HG03066 (cell line): ENCODE measurements around the gene DEXI.
A peak's percentile ranks its signal among the peaks of the same experiment; 100 is the strongest.
"Not testable (repeated sequence)": the region's sequence is repeated elsewhere in the genome, so short reads cannot be mapped to it uniquely, and the experiment has no call there.

Experiments
- ATAC-seq: cut with Tn5 transposase; IDR thresholded peaks from one replicate; pipeline ENCODE4 v1.9.1; 2021; ENCODE audit warnings: low read depth; ENCODE audit not compliant: unreplicated experiment

The DEXI gene

GRCh38 chr16:10970065-10970464 is 27.8 kb upstream of the DEXI start:
- no peak for ATAC-seq

DNA sequence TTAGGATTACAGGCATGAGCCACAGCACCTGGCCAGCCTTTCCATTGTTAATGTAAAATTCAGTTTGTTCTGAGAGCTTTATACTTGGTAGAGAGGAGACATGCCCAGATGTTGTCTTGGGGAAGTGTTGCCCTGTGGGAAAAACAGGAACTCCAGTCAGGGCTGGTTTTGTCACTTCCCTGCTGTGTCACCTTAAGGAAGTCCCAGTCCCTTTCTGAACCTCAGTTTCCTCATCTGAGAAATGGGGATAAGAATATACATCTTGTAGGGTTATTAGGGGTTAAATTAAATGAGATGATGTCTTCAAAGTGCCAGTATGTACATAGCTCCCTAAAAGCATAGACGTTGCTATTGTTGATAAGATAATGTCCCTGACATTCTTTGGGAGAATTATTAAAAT is 27.3 kb upstream of the DEXI start:
- no peak for ATAC-seq

GRCh38 chr16:10968498-10968897 is 26.2 kb upstream of the DEXI start:
- ATAC-seq, result no peak

DNA sequence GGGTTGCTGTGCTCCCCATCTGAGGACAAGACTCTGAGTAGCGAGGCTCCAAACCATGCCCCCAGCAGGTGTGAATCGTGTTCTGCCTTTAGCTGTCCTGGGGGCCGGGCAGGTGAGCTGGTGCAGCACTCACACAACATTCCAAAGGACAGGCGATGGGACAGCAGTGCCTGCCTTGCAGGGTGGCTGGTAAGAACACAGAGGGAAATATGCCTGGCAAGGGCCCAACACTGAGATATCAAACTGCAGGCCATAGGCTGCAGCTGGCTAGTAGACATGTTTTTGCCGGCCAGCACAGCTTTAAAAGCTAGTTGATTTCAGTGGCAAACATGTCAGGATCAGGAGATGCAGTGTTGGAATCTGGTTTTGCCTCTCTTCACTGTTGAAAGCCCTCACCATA is 25.7 kb upstream of the DEXI start:
- ATAC-seq, result no peak

DNA sequence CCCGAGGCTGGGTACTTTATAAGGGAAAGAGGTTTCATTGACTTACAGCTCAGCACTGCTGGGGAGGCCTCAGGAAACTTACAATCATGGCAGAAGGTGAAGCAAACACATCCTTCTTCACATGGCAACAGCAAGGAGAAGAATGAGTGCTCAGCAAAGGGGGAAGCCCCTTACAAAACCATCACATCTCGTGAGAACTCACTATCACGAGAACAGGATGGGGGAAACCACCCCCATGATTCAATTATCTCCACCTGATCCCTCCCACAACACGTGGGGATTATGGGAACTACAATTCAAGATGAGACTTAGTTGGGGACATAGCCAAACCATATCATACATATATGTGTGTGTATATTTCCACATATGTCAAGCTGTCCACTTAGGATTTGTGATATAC is 24.3 kb upstream of the DEXI start:
- ATAC-seq, result not testable (repeated sequence)

DNA sequence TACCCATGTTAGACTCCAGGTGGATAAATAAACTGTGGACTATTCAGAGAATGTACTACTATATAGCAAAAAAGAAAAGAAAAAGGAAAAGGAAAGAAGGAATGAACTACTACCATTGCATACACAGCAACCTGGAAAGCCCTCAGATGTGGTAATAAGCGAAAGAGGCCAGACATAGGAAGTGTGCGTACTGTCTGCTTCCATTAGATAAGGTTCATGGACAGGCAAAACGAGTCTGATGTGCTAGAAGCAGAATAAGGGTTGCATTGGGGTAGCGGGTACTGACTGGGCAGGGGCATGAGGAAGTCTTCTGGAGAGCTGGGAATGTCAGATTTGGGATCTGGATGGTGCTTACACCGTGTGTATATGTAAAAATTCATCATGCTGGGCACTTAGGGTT is 23.9 kb upstream of the DEXI start:
- no peak for ATAC-seq

GRCh38 chr16:10965440-10966061 is 23.3 kb upstream of the DEXI start:
- peak; percentile 58 for ATAC-seq

GRCh38 chr16:10964891-10965326 is 22.6 kb upstream of the DEXI start:
- ATAC-seq, result peak; percentile 38

- ATAC-seq, result no peak
These were observed 22.0 kb upstream of the DEXI start for GRCh38 chr16:10964039-10964890.

DNA sequence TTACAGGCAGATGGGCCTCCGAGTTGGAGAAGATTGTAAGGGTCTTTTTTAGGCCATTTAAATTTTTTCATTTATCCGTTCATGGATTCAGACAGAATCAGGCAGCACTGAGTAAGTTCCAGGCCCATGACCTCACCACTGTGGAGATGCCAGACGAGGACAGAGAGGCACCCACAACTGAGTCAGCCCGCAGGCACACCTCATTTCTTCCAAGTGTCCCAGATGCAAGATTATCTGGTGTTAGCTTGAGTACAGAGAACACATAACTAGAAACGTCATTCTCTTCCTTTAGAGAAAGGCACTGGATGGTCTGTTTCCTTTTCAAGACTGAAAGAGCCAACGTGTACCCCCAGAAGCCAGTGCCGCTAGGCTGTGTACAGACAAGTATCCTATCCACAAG is 19.0 kb upstream of the DEXI start:
- no peak for ATAC-seq

DNA sequence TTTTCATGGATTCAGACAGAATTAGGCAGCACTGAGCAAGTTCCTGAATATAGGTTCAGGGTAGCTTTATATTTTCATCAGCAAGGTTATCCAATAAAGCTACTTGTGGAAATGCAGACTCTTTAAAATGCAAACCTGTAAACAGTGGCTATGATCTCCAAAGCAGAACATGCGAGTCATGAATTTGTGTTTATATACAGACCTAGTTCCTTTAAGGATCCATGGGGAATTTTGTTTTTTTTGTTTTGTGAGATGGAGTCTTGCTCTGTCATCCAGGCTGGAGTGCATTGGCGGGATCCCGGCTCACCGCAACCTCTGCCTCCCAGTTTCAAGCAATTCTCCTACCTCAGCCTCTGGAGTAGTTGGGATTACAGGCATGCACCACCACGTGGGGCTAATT is 16.9 kb upstream of the DEXI start:
- no peak for ATAC-seq

- no peak for ATAC-seq
These were observed 15.7 kb upstream of the DEXI start for GRCh38 chr16:10957771-10958482.

- no peak for ATAC-seq
These were observed 12.6 kb upstream of the DEXI start for GRCh38 chr16:10954903-10955302.

- ATAC-seq, result no peak
These were observed 8.8 kb upstream of the DEXI start for GRCh38 chr16:10951026-10951425.

DNA sequence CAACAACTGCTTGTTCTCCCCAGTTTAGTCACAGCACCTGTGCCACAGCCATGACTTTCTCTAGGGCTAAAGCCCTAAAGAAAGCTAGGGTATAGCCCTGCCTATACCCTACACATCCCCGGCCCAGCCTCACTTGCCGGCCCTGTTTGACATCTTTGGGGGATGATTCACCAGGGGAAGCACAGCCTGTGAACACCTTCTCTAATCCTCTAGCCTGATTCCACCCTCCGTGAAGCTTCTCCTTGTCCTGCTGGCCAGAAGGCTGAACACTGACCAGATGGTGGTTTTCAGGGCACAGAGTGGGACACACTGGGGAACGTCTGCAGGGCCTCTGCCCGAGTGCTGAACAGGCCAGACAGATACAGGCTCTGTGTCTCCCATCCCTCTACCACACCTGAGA is 8.1 kb upstream of the DEXI start:
- no peak for ATAC-seq

DNA sequence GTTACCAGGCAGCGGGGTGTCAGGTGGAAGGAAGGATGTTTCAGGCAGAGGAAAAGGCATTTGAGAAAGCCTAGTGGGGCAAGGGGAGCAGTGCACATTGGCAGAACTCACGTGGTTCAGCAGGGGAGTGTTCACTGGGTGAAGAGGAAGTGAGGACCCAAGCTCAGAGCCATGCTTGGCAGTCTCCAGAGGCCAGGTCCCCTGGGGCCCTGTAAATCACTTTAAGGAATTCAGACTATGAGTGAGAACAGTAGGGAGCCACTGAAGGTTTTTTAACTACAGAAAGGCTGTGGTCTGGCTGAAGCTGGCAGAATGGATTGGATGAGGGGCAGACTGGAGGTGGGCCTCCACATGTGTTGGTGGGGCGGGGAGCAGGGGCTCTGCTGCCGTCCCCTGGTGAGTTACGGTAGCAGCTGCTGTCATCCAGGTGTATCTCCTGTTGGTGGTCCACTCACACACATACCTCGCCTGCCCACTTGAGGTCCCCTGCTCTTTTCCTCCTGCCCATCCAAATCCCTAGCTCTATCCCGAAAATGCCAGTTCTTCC is 7.2 kb upstream of the DEXI start:
- ATAC-seq, result peak; percentile 70

- ATAC-seq, result no peak
These were observed 5.0 kb upstream of the DEXI start for GRCh38 chr16:10947211-10947787.

DNA sequence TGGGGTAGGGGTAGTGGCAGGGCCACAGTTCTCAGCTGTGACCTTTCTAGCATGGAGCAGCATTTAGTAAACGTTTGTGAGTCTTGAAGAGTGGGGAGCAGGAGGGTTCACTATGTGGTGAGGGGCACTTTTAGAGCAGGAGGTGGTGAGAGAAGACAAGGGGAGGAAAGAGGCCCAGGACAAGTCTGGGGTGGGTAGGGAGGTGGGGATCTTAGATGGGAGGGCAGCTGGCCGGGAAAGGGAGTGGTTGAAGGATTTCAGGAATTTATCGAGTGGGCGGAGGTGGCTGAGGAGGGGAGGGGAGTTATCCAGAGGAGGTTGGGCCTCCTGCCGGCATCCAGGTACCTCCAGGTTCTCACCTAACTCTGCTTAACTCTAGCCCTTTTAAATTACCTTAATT is 4.0 kb upstream of the DEXI start:
- no peak for ATAC-seq

DNA sequence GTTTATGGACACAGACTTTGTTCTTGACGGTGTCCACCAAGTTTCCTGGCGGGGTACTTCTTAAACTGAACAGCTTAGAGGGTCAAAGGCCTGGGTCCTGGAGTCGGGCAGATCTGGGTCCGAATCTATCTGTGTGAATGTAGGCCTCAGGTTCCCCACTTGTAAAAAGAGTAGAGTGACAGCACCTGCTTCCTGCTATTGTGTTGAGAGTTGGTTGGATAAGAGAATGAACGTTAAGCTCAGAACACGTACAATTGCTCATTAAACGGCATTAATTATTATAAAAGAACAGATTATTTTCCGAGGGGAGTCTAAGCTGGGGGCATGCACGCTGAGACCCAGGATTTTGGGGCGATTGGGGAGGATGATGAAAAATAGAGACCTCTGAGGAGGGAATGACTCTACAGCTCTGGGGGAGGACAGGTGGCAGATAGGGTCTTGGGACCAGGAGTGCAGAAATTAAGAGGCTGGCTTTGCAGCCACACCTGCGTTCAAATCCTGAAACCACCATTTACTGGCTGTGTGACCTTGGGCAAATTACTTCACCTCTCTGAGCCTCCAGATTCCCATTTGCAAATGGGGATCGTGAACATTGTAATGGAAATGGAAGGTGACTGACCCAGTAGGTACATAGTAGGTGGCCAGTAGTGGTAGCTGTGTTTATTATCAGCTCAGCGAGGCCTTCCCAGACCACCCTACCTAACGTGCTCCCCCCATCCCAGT is 3.0 kb upstream of the DEXI start:
- ATAC-seq, result no peak
